NCI-H82 (cell line): ENCODE results near the gene GMNN.
"Not testable (repeated sequence)": the region's sequence is repeated elsewhere in the genome, so short reads cannot be mapped to it uniquely, and the experiment has no call there.

Experiments used
- DNase-seq: peaks from one replicate; lab custom pipeline; 2025; lab: John Stamatoyannopoulos, UW

GMNN gene

GRCh38 chr6:24774696-24775519 lies at the start of gene GMNN:
Gene GMNN (plus strand): TSS chr6:24774937. CDS start chr6:24777247, 2,310 bp downstream.
- DNase-seq = peak; percentile 99

GRCh38 chr6:24730653-24731052 lies 44.1 kb upstream of the GMNN start:
- DNase-seq = not testable (repeated sequence)

DNA sequence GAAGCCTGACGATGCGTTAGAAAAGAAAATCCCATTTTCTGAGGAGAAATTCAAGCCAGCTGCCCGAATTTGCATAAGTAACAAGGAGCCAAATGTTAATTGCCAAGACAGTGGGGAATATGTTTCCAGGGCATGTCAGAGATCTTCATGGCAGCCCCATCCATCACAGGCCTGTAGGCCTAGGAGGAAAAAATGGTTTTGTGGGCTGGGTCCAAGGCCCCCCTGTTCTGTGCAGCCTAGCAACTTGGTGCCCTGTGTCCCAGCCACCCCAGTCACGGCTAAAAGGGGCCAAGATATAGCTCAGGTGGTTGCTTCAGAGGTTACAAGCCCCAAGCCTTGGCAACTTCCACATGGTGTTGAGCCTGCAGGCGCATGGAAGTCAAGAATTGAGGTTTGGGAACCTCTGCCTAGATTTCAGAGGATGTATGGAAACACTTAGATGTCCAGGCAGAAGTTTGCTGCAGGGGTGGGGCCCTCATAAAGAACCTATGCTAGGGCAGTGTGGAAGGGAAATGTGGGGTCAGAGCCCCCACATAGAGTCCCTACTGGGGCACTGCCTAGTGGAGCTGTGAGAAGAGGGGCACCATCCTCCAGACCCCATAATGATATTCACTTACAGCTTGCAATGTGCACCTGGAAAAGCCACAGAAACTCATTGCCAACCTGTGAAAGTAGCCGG lies 43.1 kb upstream of the GMNN start:
- not testable (repeated sequence) for DNase-seq

- no peak for DNase-seq
Measured at GRCh38 chr6:24734166-24734565, 40.6 kb upstream of the GMNN start.

DNA sequence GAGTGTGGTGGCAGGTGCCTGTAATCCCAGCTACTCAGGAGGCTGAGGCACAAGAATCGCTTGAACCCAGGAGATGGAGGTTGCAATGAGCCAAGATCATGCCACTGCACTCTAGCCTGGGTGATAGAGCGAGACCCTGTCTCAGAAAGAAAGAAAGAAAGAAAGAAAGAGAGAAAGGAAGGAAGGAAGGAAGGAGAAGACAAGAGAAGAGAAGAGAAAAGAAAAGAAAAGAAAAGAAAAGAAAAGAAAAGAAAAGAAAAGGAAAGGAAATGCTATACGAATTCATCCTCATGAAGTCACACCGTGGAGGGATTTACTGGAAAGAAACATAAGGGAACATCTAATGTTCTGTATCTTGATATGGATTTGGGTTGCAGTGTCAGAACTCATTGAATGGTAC lies 40.0 kb upstream of the GMNN start:
- not testable (repeated sequence) for DNase-seq

DNA sequence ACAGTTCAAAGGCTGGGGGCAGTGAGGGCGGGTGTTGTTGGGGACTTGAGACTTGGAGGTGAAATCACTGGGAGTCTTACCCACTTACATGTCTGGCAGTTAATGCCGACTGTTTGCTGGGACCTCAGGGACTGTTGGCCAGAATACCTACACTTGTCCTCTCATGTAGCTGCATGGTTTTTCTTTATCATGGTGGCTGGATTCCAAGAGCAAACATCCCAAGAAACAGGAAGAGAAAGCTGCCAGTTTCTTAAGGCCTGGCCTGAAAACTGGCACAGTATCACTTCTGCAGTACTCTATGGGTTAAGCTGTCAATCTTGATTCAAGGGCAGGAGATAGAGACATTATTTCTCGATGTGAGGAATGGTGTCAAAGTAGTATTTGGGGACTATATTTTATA lies 36.0 kb upstream of the GMNN start:
- no peak for DNase-seq

DNA sequence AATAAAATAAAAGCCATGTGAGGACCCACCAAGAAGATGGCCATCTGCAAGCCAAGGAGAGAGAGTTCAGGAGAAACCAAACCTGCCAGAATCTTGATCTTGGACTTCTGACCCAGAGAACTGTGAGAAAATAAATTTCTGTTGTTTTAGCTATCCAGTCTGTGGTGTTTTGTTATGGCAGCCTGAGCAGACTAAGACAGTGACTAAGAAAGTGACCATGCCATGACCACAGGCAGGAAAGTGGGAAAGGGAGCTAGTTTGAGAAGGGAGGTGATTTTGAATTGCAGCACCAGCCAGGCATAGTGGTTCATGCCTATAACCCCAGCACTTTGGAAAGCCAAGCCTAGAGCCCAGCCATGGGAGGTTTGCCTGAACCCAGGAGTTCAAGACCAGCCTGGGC lies 33.9 kb upstream of the GMNN start:
- no peak for DNase-seq

DNA sequence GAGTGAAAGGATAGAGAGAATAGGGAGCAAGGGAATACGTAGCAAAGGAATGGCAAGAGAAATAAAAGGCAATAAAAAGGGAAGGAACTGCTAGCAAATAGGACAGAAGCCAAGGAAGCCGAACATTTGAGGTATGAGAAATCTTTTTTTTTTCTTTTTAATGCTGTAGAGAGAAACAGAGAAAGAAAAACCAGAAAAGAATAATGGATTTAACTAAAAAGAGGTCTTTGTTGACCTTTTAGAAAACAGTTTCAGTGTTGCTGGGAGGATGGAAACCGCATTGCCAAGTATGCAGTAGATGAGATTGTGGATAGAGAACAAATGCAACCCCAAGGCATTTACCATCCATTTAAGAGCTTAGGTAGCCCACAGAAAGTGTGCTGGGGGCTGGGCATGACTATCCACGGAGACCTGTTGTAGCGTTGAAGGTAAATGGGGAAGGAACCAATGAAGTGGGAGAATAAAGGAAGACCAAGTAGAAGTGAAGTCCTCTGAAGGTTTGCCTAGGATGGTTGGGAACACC lies 32.5 kb upstream of the GMNN start:
- no peak for DNase-seq

DNA sequence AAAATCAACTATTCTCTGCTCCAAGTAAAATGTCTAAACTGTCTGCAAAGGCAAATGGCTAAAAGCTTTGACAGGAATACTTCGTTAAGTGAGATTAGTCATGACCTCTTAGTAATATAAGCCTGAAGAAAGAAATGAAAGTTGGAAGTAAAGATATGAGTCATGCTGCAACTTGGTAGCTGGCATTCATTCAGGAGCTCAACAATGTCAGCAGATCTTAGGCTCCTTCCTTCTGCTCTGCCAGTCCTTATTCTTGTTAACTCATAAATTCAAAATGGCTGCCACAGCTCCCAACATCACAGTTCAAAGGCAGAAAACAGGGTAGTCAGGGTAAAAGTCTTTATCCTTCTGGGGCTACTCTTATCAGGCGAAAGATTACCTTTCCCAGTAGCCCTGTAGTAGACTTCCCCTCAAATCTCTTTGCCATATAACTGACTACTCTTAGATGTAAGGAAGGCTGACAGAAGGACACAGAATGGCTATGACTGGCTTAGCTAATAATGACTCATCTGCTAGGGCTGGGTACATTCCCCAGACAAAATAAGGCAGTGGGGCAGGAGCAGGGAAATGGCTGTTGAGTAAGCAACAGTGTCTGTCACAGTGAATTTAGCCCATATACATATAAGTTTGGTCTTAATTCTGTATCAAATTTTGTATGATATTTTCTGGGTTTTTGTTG lies 31.3 kb upstream of the GMNN start:
- no peak for DNase-seq

DNA sequence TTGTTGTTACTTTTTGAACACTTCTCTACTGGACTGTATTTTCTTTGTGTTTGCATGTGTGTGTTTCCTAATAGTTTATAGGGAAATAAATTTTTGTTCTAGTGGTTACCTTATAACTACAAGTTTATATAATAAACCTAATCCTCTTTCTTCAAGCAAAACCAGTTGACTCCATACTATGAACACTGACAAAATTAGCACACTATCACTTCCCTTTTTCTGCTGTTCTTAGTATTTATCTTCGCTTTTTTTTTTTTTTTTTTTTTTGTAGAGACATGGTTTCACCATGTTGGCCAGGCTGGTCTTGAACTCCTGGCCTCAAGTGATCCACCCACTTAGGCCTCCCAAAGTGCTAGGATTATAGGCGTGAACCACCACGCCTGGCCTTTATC lies 30.8 kb upstream of the GMNN start:
- DNase-seq = no peak

DNA sequence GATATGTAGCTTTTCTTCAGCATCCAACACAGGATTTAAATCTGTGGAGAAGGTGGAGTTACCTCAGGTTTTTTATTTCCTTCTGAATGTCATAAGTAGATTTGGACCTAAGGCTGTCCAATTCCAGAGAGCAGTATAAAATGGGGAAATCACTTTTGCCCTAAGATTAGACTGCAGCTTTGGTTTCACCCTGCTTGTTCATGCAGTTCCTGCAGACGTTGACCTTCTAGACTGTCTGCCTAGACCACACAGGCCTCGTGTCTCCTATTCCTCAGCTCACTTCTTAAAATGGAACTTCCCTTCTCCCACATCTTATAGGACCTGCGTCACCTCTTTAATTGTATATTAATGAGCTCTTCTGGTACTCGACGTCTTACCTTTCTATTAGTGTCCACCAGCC lies 29.8 kb upstream of the GMNN start:
- no peak for DNase-seq

GRCh38 chr6:24749297-24749696 lies 25.4 kb upstream of the GMNN start:
- DNase-seq = no peak

DNA sequence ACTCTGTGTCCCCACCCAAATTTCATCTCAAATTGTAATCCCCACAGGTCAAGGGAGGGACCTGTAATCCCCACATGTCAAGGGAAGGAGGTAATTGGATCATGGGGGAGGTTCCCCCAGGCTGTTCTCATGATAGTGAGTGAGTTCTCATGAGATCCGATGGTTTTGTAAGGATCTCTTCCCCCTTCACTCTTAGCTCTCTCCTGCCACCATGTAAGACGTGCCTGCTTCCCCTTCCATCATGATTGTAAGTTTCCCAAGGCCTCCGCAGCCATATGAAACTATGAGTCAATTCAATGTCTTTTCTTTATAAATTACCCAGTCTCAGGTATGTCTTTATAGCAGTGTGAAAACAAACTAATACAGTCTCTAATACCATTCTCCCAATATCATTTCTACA lies 23.9 kb upstream of the GMNN start:
- peak; percentile 54 for DNase-seq

DNA sequence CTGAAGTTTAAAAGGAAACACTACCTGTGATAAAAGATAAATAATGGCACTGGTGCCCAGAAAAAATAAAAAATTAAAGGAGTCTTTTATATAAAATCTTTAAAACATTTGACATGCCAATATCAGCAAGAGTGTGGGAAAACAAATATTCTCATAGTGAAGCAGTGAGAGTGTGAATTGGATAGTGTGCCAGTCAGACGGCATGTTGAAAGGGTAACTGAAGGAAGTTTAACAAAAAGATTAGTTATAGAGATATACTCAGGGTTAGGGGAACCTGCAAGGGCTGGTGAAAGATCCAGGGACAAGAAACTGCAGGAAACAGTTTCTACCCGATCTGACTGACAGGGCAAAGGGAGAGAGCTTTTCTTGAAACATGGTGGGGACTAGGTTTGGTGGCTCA lies 22.2 kb upstream of the GMNN start:
- DNase-seq = no peak

- DNase-seq = no peak
Measured at GRCh38 chr6:24752917-24753492, 21.7 kb upstream of the GMNN start.

GRCh38 chr6:24753545-24753944 lies 21.2 kb upstream of the GMNN start:
- no peak for DNase-seq

GRCh38 chr6:24754378-24754777 lies 20.4 kb upstream of the GMNN start:
- not testable (repeated sequence) for DNase-seq

- no peak for DNase-seq
Measured at GRCh38 chr6:24755279-24755678, 19.5 kb upstream of the GMNN start.

DNA sequence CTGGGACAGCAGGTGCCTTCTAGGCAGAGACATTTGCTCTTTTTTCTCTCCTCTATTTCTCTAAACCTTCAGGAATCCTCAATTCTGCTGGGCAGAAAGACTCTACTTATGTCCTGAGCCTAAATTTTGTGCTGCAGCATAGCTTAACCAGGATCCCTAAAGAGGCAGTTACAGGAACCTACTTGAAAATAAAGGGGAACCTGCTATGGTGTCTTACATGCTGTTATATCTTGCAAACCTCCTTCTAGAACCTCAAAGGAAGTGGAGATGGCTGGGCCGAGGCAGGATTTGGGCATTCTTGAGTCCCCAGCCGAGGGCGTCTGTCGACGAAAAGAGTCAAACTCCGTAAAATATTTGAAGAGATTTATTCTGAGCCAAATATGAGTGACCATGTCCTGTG lies 17.1 kb upstream of the GMNN start:
- DNase-seq = no peak

DNA sequence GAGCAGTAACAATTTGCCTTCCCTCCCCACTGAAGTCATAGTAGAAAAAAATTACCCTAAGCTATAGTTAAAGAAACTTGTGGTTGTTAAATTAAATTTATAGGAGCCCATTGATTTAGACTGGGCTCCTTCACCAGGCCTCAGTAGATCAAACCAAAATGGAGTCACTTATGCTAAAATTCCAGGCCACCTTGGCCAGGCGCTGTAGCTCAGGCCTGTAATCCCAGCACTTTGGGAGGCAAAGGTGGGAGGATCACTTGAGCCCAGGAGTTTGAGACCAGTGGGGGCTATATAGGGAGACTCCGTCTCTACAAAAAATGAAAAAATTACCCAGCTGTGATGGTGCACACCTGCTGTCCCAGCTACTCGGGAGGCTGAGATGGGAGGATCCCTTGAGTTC lies 15.0 kb upstream of the GMNN start:
- DNase-seq = no peak

DNA sequence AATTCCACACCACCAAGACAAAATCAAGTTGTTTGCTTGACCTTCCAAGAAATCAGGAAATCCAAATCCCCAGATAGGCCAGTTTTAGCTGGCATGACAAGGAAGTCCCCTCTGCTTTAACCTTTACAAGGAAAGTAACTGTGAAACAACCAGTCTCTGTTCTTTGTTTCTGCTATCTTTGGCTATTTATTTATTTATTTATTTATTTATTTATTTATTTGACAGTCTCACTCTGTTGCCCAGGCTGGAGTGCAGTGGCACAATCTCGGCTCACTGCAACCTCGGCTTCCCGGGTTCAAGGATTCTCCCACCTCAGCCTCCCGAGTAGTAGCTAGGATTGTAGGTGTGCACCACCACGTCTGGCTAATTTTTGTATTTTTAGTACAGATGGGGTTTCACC lies 14.5 kb upstream of the GMNN start:
- no peak for DNase-seq

DNA sequence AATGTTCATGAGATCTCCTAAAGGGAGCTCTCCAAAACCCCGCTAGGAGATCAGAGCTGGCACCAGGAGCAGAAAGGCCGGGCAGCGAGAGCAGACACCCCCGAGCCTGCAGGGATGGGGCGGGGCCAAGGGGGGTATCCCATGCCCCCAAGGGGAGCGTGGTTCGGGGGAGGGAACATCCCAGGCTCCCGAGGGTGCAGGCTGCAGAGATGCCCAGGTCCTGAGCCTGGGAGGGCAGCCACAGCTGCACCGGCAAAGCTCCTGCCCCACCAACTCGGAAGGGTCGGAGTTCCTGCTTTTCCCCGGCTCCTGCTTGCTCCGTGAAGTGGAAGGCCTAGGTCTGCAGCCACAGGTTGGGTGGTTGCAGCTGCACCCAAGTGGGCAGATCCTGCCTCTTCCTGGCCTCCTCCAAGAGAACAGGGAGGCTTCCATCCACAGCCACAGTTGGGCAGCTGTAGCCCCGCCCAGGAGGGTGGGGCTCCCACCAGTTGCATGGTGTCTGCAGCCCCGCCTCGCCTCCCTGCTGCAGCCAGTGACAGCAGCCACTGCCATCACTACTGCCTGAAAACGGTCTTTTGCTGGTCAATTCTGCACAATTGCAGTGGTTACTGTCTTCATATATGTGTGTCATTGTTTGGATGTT lies 13.4 kb upstream of the GMNN start:
- DNase-seq = peak; percentile 23
